Gastroesophageal sphincter (tissue), 4 donors: ENCODE results near the gene SH2D3A. TPM values are rescaled to one million over a fixed set of nuclear protein-coding genes. Genes with fewer than 3 reads are reported as not detected.
A peak's percentile ranks its signal among the peaks of the same experiment; 100 is the strongest.

Experiments
- ATAC-seq: fragments of 150-250 bp; one replicate; pipeline ENCODE4 v1.9.1; 2016; ENCODE audit warnings: mild to moderate bottlenecking, moderate library complexity
- H3K27ac ChIP-seq, 4 donors: fragments of 200-600 bp; sonication (generic) in 3 of 4; 1 replicate in 3 of 4; 2 replicates in 1 of 4; pipeline ENCODE4 v1.5.1; 2016 to 2019
- H3K27me3 ChIP-seq: fragments of 200-600 bp; sonication (generic); one replicate; pipeline ENCODE4 v1.5.1; 2019
- H3K36me3 ChIP-seq, 2 donors: fragments of 200-600 bp; sonication (generic); one replicate each; pipeline ENCODE4 v1.5.1; 2019; ENCODE audit warnings: control low read depth in 1 of 2
- H3K4me1 ChIP-seq, 3 donors: fragments of 200-600 bp; sonication (generic); 1 replicate in 2 of 3; 2 replicates in 1 of 3; pipeline ENCODE4 v1.5.1; 2016 to 2019; ENCODE audit warnings: control low read depth in 2 of 3
- H3K4me3 ChIP-seq, 2 donors: fragments of 200-600 bp; sonication (generic); one replicate each; pipeline ENCODE4 v1.5.1; 2019; ENCODE audit warnings: mild to moderate bottlenecking in 1 of 2, moderate library complexity in 1 of 2
- H3K9me3 ChIP-seq, 3 donors: fragments of 200-600 bp; sonication (generic); one replicate each; pipeline ENCODE4 v1.5.1; 2017 to 2019; ENCODE audit warnings: control low read depth in 2 of 3
- EP300 ChIP-seq: sonication (generic); formaldehyde crosslinking; IDR thresholded peaks from one replicate; pipeline ENCODE4 v1.6.1; 2017; ENCODE audit warnings: antibody characterized with exemption, mild to moderate bottlenecking
- POLR2A ChIP-seq, 2 donors: fragments of 450-650 bp; IDR thresholded peaks; one replicate each; pipeline ENCODE4 v1.6.1; 2017; ENCODE audit warnings: antibody characterized with exemption in 2 of 2, mild to moderate bottlenecking in 2 of 2, moderate library complexity in 1 of 2
- POLR2AphosphoS5 ChIP-seq: sonication (generic); formaldehyde crosslinking; IDR thresholded peaks from one replicate; pipeline ENCODE4 v1.6.1; 2017; ENCODE audit warnings: antibody characterized with exemption
- whole genome bisulfite sequencing, 2 donors: methylation state at CpG; one replicate each; pipeline ENCODE4 v1.1.5; 2018; ENCODE audit warnings: low coverage in 1 of 2; 5-methylcytosine and 5-hydroxymethylcytosine counted together
- total RNA-seq, 4 donors: library from RNA; depleted of rRNA; stranded (reverse); fragments of >200 nt; gene quantifications; one replicate each; pipeline ENCODE4 v1.1.0, GENCODE V29; 2016
- TF ChIP-seq, protein P1 (sequence below), 4 experiments: fragments of 200-600 bp in 2 of 4; fragments of 450-650 bp in 2 of 4; sonication (generic) in 1 of 4; IDR thresholded peaks; one replicate each; pipeline ENCODE4 v1.5.1; 2017 to 2019; ENCODE audit warnings: antibody characterized with exemption in 4 of 4, mild to moderate bottlenecking in 2 of 4, moderate library complexity in 2 of 4

SH2D3A gene
- total RNA-seq, 4 donors from 2014 or later = 0.78 to 5.8 (median 1.7) TPM; not detected in 1

DNA sequence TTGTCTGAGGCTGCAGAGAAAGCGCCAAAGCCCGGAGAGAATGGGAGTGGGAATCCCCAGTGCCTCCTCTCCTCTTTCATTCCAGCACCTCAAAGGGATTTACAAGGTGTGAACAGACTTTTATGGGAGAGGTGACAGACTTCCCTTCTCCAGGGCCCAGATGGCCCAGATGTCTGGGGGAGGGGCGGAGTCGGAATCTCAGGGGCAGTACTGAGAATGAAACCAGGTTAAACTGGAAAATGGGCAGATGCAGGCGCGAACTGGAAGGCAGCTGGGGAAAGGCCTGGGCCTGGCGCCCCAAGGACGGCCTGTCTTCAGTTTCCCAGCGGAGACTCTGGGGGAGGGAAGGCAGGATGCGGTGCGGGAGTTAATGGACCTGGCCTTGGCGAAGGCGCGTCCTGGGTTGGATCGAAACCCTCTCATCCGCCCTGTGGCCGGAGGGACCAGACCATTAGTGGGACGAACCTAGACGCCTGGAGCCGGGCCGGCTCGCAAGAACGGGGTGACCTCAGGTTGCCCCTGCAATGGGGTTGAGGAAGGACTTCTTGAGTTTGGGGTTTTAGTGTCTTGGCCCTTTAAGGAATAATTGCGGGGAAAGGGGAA lies 28.3 kb downstream of the SH2D3A start:
- Histone ChIP-seq H3K36me3 (peaks cover 0 to 25% of the 10 kb centered on the region in 2 donors), H3K4me3 (peak overlapping the region; percentile 23 to 93), H3K4me1 (peaks cover under 1 to 73% (median 27%) of the 10 kb centered on the region in 3 donors), H3K9me3 (no peaks in the 10 kb centered on the region), H3K27ac (peak overlapping the region; percentile 84 to 99 (median 92)), H3K27me3 (no peaks in the 10 kb centered on the region)
- TF ChIP-seq EP300 (no peak), POLR2A (IDR thresholded peaks at IDR 0.05) (no peak), POLR2AphosphoS5 (no peak)
- TF ChIP-seq, protein P1, sequence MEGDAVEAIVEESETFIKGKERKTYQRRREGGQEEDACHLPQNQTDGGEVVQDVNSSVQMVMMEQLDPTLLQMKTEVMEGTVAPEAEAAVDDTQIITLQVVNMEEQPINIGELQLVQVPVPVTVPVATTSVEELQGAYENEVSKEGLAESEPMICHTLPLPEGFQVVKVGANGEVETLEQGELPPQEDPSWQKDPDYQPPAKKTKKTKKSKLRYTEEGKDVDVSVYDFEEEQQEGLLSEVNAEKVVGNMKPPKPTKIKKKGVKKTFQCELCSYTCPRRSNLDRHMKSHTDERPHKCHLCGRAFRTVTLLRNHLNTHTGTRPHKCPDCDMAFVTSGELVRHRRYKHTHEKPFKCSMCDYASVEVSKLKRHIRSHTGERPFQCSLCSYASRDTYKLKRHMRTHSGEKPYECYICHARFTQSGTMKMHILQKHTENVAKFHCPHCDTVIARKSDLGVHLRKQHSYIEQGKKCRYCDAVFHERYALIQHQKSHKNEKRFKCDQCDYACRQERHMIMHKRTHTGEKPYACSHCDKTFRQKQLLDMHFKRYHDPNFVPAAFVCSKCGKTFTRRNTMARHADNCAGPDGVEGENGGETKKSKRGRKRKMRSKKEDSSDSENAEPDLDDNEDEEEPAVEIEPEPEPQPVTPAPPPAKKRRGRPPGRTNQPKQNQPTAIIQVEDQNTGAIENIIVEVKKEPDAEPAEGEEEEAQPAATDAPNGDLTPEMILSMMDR (IDR thresholded peaks at IDR 0.05) = no peak
- WGBS, 2 donors = 2 to 16% methylated on average over 6 to 7 of the region's 24 CpGs
- ATAC-seq = no peak

DNA sequence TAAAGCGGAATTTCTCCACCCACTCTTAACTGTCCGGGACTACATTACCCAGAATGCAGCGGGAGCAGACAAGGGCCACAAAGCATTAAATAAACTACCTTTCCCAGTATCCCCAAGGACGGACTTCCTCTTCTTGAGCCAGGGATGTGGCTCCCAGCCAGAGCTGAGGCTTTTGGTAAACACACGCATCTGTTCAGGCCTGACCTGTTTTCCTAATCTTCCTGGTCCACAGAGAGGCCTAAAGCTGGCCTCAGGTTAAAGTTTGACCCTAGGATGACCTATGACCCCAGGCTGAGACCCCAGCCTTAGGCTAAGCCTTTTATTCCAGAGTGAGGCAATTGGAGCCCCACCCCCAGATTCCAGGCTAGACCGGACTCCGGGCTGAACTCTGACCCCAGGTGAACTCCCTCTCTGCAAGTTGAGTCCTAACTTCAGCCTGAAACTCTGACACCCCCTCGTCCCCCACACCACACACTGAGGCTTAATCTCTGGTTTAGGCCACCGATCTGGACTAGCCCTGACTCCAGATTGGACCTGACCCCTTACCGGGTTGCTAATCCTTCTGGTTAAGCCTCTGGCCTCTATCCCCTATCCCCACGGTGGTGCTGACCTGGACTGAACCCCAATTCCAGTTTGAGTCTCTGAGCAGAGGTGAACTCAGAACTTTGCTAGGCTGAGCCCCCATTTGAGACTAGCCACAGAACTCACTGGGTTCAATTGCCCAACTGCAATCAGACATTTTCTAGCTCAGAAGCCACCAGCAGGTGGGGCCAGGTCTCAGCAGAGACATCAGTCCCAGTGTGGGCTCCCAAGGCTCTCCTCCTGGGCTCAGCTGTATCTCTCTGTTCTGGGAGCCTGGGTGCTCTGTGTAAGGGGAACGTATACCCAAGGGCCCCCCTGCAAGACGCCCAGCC lies 29.1 kb downstream of the SH2D3A start:
- Histone ChIP-seq H3K36me3 (peaks cover 0 to 25% of the 10 kb centered on the region in 2 donors), H3K27me3 (no peaks in the 10 kb centered on the region), H3K4me1 (peaks cover 0 to 67% (median 24%) of the 10 kb centered on the region in 3 donors), H3K27ac (peak overlapping the region; percentile 84 to 99 (median 92)), H3K9me3 (no peaks in the 10 kb centered on the region), H3K4me3 (peak overlapping the region in 1 of 2 donors; percentile 93)
- TF ChIP-seq POLR2A (IDR thresholded peaks at IDR 0.05) = peak in 1 of 2 donors; percentile 13
- TF ChIP-seq, protein P1 (IDR thresholded peaks at IDR 0.05) = peak in 3 of 4 experiments; percentile 71 to 77 (median 75)
- no peak for TF ChIP-seq EP300
- peak; percentile 81 for TF ChIP-seq POLR2AphosphoS5
- peak; percentile 19 for ATAC-seq
- WGBS, 2 donors = 5% methylated on average over 6 of the region's 13 CpGs; no CpG with 5 or more reads in 1 of the 2 donors

DNA sequence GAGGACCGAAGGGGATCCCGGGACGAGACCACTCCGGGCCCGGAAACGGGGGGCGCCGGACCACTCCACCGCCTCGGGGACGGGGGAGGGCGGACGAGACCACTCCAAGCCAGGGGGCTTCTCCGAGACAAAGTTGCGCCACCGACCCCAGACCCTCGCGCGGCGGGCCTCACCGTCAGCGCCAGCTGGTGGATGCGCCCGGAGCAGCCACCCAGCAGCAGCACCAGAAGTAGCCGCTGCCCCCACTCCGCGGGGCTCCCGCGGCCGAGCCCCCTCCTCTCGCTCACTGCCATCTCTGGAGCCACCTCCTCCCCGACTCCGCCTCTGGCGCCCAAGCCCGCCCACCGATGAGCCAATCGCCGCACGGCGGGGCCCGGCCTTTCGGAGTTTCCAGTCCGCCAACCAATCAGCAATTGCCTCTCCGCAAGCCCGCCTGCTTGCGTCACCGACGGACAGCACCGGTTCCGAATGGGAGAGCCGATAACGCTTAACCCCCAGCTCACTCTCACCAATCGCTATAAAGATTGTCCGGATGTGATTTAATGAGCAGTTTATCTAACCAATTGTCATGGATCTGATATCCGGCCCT lies 29.9 kb downstream of the SH2D3A start, which contains the start of gene GPR108:
TSS of gene GPR108 (minus strand) at position 297 of the 589 bp plus-strand sequence. CDS start at position 293, 4 bp downstream.
- 0% methylated on average over 6 of the region's 55 CpGs; no CpG with 5 or more reads in 1 of the 2 donors for WGBS, 2 donors
- no peaks in the 10 kb centered on the region for H3K27me3 ChIP-seq
- TF ChIP-seq POLR2AphosphoS5 (peak; percentile 62), EP300 (no peak), POLR2A (IDR thresholded peaks at IDR 0.05) (peak; percentile 52 to 66)
- TF ChIP-seq, protein P1 (IDR thresholded peaks at IDR 0.05) = peak in 1 of 4 experiments; percentile 4
- peak within 1 kb of the TSS; percentile 84 to 99 (median 98) for H3K27ac ChIP-seq
- H3K4me1 ChIP-seq = peaks cover 0 to 60% (median 24%) of the 10 kb centered on the region in 3 donors
- ATAC-seq = peak; percentile 86
- H3K36me3 ChIP-seq = peaks cover 0 to 25% of the 10 kb centered on the region in 2 donors
- H3K9me3 ChIP-seq = no peaks in the 10 kb centered on the region
- peak within 1 kb of the TSS; percentile 57 to 81 for H3K4me3 ChIP-seq

DNA sequence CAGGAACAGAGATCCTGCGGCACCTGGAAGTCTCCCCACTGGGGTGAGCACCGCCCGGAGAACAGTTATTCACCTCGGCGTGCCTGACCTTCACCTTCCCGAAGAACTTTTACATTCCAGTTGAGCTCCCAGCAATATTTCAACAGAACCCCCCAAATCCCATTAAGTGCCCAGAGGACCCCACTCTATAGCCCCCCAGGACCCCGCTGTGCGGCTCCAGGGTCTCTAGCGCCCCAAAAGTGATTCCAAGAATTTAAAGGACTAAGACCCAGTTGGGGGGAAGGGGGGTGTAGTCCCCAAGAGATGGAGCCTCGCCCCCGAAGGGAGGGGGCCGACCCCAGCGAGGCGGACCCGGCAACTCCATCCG lies 30.3 kb downstream of the SH2D3A start:
- no peaks in the 10 kb centered on the region for H3K9me3 ChIP-seq
- H3K4me3 ChIP-seq = peak overlapping the region; percentile 57 to 81
- H3K27me3 ChIP-seq = no peaks in the 10 kb centered on the region
- 0% methylated on average over 6 to 7 of the region's 16 CpGs for WGBS, 2 donors
- TF ChIP-seq POLR2A (IDR thresholded peaks at IDR 0.05) (no peak), EP300 (no peak), POLR2AphosphoS5 (no peak)
- TF ChIP-seq, protein P1 (IDR thresholded peaks at IDR 0.05) = no peak
- H3K4me1 ChIP-seq = peaks cover 0 to 55% (median 24%) of the 10 kb centered on the region in 3 donors
- peak overlapping the region; percentile 78 to 98 (median 96) for H3K27ac ChIP-seq
- ATAC-seq = no peak
- H3K36me3 ChIP-seq = peaks cover 0 to 25% of the 10 kb centered on the region in 2 donors
